A673 (cell line): Measurements from ENCODE around the gene MGA.

Experiments used
- EZH2 ChIP-seq: fragments of 200-600 bp; sonication (generic); IDR thresholded peaks from 2 replicates; pipeline ENCODE4 v1.6.1; 2017; ENCODE audit warnings: borderline replicate concordance, low read depth, mild to moderate bottlenecking, mixed read lengths, antibody characterized with exemption, low read length; ENCODE audit not compliant: poor library complexity, severe bottlenecking
- TF ChIP-seq, protein P1 (sequence below): fragments of 300-800, 200-600 bp; sonication (generic); conservative IDR thresholded peaks from 2 replicates; pipeline ENCODE4 v1.5.1; 2017; ENCODE audit warnings: low read depth, mild to moderate bottlenecking, antibody characterized with exemption, low read length, moderate library complexity, mixed read lengths

DNA sequence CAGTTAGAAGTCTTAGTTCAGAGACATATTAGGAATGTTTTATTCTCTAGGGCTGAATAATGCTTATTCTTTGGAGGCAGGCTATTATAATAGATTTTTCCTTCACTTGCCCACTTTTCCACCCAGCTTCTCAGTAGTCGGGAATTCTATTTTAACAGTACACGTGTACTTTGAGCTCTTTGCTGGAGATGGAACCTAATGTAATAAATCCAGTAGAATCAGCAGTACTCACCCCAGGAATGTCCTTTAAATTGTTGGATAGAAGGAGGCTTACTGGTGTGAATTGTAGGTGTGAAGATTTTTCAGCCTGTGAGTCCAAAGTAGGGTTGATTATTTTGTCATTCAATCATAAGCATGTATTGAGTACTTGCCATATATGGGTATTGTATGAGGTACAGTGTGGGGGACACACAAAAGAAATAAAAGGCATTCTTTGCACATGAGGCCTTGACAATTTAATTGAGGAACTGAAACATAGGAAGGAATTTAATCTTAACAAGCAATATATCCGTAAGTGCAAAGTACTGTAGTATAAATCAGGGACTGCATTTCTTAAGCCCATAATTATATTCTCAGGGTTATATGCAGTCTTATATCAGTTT lies 29.5 kb upstream of the MGA start:
- TF ChIP-seq, protein P1, sequence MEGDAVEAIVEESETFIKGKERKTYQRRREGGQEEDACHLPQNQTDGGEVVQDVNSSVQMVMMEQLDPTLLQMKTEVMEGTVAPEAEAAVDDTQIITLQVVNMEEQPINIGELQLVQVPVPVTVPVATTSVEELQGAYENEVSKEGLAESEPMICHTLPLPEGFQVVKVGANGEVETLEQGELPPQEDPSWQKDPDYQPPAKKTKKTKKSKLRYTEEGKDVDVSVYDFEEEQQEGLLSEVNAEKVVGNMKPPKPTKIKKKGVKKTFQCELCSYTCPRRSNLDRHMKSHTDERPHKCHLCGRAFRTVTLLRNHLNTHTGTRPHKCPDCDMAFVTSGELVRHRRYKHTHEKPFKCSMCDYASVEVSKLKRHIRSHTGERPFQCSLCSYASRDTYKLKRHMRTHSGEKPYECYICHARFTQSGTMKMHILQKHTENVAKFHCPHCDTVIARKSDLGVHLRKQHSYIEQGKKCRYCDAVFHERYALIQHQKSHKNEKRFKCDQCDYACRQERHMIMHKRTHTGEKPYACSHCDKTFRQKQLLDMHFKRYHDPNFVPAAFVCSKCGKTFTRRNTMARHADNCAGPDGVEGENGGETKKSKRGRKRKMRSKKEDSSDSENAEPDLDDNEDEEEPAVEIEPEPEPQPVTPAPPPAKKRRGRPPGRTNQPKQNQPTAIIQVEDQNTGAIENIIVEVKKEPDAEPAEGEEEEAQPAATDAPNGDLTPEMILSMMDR: no peak
- TF ChIP-seq EZH2: no peak
